ENCODE data around the gene TTLL4.
"Not testable (repeated sequence)": the region's sequence is repeated elsewhere in the genome, so short reads cannot be mapped to it uniquely, and the experiment has no call there.

The TTLL4 gene
- 13.7 reads per million, percentile 38 among the genes with 10 or more reads in this experiment for total RNA-seq

GRCh38 chr2:218710687-218711549 lies at the start of gene TTLL4:
Gene TTLL4 (plus strand): TSS chr2:218710835. CDS start chr2:218737677, 26,842 bp downstream.
- peak; percentile 98 for DNase-seq

- no peak for DNase-seq
Measured at GRCh38 chr2:218662377-218662776, 48.3 kb upstream of the TTLL4 start.

- no peak for DNase-seq
Measured at GRCh38 chr2:218662827-218663226, 47.8 kb upstream of the TTLL4 start.

- no peak for DNase-seq
Measured at GRCh38 chr2:218663901-218664300, 46.7 kb upstream of the TTLL4 start.

- no peak for DNase-seq
Measured at GRCh38 chr2:218664653-218665052, 46.0 kb upstream of the TTLL4 start.

- DNase-seq: no peak
Measured at GRCh38 chr2:218671097-218671653, 39.5 kb upstream of the TTLL4 start.

- peak; percentile 77 for DNase-seq
Measured at GRCh38 chr2:218671654-218672566, 38.7 kb upstream of the TTLL4 start, which contains the start of the genes RNF25 and STK36. Gene RNF25 (minus strand): TSS chr2:218672002. CDS start chr2:218671970, 32 bp downstream. Gene STK36 (plus strand): TSS chr2:218672086. CDS start chr2:218672830, 744 bp downstream.

GRCh38 chr2:218679119-218679518 lies 31.5 kb upstream of the TTLL4 start:
- no peak for DNase-seq

- no peak for DNase-seq
Measured at GRCh38 chr2:218680061-218680460, 30.6 kb upstream of the TTLL4 start.

GRCh38 chr2:218687400-218688060 lies 23.1 kb upstream of the TTLL4 start:
- not testable (repeated sequence) for DNase-seq

- no peak for DNase-seq
Measured at GRCh38 chr2:218691234-218691633, 19.4 kb upstream of the TTLL4 start.

GRCh38 chr2:218694405-218695145 lies 16.1 kb upstream of the TTLL4 start:
- no peak for DNase-seq

- no peak for DNase-seq
Measured at GRCh38 chr2:218698885-218699284, 11.8 kb upstream of the TTLL4 start.

- DNase-seq: no peak
Measured at GRCh38 chr2:218701806-218702205, 8.8 kb upstream of the TTLL4 start.

GRCh38 chr2:218703341-218703740 lies 7.3 kb upstream of the TTLL4 start:
- no peak for DNase-seq

GRCh38 chr2:218708086-218708485 lies 2.5 kb upstream of the TTLL4 start:
- DNase-seq: no peak

GRCh38 chr2:218709908-218710307 lies 727 bp upstream of the TTLL4 start:
- no peak for DNase-seq

GRCh38 chr2:218710334-218710686 lies 325 bp upstream of the TTLL4 start:
- peak; percentile 2 for DNase-seq

GRCh38 chr2:218711550-218711929 lies 905 bp downstream of the TTLL4 start:
- no peak for DNase-seq

- DNase-seq: no peak
Measured at GRCh38 chr2:218713922-218714321, 3.3 kb downstream of the TTLL4 start.

GRCh38 chr2:218716070-218716469 lies 5.4 kb downstream of the TTLL4 start:
- DNase-seq: no peak

GRCh38 chr2:218717262-218717661 lies 6.6 kb downstream of the TTLL4 start:
- no peak for DNase-seq
